HepG2 (cell line): ENCODE results near the gene SERAC1. TPM values are rescaled to one million over a fixed set of nuclear protein-coding genes. Genes with fewer than 3 reads are reported as not detected.

Experiments used
- DZIP1 ChIP-seq: sonication (generic); formaldehyde crosslinking; IDR thresholded peaks from 2 replicates; pipeline ENCODE4 v1.5.0; 2020; ENCODE audit warnings: mild to moderate bottlenecking, missing genetic modification reagents
- ISX ChIP-seq: sonication (generic); formaldehyde crosslinking; conservative IDR thresholded peaks from 2 replicates; pipeline ENCODE4 v1.5.0; 2020; ENCODE audit warnings: missing genetic modification reagents
- MTF1 ChIP-seq: sonication (generic); formaldehyde crosslinking; IDR thresholded peaks from 2 replicates; pipeline ENCODE4 v1.5.0; 2020; ENCODE audit warnings: missing genetic modification reagents
- PHF20 ChIP-seq: sonication (generic); formaldehyde crosslinking; IDR thresholded peaks from 2 replicates; pipeline ENCODE4 v1.5.0; 2020; ENCODE audit warnings: mild to moderate bottlenecking, missing genetic modification reagents
- SIX1 ChIP-seq: sonication (generic); formaldehyde crosslinking; IDR thresholded peaks from 2 replicates; pipeline ENCODE4 v1.4.0; 2020; ENCODE audit warnings: missing genetic modification reagents, borderline replicate concordance
- ZBTB4 ChIP-seq: sonication (generic); formaldehyde crosslinking; IDR thresholded peaks from 2 replicates; pipeline ENCODE4 v1.4.0; 2020; ENCODE audit warnings: missing genetic modification reagents, mild to moderate bottlenecking, borderline replicate concordance
- ZFP36L2 ChIP-seq: sonication (generic); formaldehyde crosslinking; IDR thresholded peaks from 2 replicates; pipeline ENCODE4 v1.4.0; 2020; ENCODE audit warnings: missing genetic modification reagents
- ZFP82 ChIP-seq: sonication (generic); formaldehyde crosslinking; IDR thresholded peaks from 2 replicates; pipeline ENCODE4 v1.5.1; 2020; ENCODE audit warnings: mild to moderate bottlenecking, missing genetic modification reagents, borderline replicate concordance
- ZHX1 ChIP-seq: sonication (generic); formaldehyde crosslinking; IDR thresholded peaks from 2 replicates; pipeline ENCODE4 v1.8.1; 2022; ENCODE audit warnings: low read depth, mild to moderate bottlenecking, missing genetic modification reagents
- polyA plus RNA-seq, 8 experiments: library from polyadenylated mRNA; depleted of rRNA in 3 of 8; stranded (reverse) in 7 of 8; unstranded in 1 of 8; fragments of >200 nt; fragmentation: Illumina TruSeq in 4 of 8; extraction: Trizol in 4 of 8; gene quantifications; 2 replicates each; pipeline versions ENCODE4 v1.2.1 to v1.2.3, GENCODE V29; 2011 to 2016; ENCODE audit warnings: low read depth in 4 of 8, missing spikeins in 1 of 8, mixed read lengths in 1 of 8; ENCODE audit not compliant: insufficient read depth in 1 of 8
- total RNA-seq, 5 experiments: library from RNA; depleted of rRNA; stranded (reverse); fragments of >200 nt; fragmentation: Illumina TruSeq; extraction: Trizol; gene quantifications; 2 replicates each; pipeline ENCODE4 v1.2.3, GENCODE V29; 2016; ENCODE audit warnings: low read depth in 1 of 5
- TF ChIP-seq, protein P1 (sequence below): IDR thresholded peaks from 2 replicates; pipeline ENCODE4 v1.6.1; 2016; ENCODE audit warnings: control low read depth
- TF ChIP-seq, protein P2 (sequence below): sonication (generic); formaldehyde crosslinking; IDR thresholded peaks from 2 replicates; pipeline ENCODE4 v1.4.0; 2020; ENCODE audit warnings: missing genetic modification reagents
- TF ChIP-seq, protein P3 (sequence below): IDR thresholded peaks from 2 replicates; pipeline ENCODE4 v1.6.1; 2016; ENCODE audit warnings: missing compliant biosample characterization, missing genetic modification reagents, borderline replicate concordance
- TF ChIP-seq, protein P4 (sequence below): sonication (generic); formaldehyde crosslinking; IDR thresholded peaks from 2 replicates; pipeline ENCODE4 v1.8.0; 2022; ENCODE audit warnings: mild to moderate bottlenecking, missing genetic modification reagents; ENCODE audit not compliant: insufficient replicate concordance

The SERAC1 gene
- total and polyA plus RNA-seq, 2 of the 13 experiments (the other 11 are each of a cell fraction or from before 2014, with no cell fraction given), result 4.5 to 8.1 TPM

- TF ChIP-seq ISX (no peak), DZIP1 (CRISPR knock-in tag) (no peak; the same call in 1 of the 2 replicates), PHF20 (CRISPR knock-in tag) (no peak), ZBTB4 (CRISPR knock-in tag) (no peak), MTF1 (CRISPR knock-in tag) (no peak), SIX1 (CRISPR knock-in tag) (no peak), ZFP36L2 (no peak), ZFP82 (CRISPR knock-in tag) (0 out of 2 replicates have a peak, but pooled peaks have one; percentile 11), ZHX1 (CRISPR knock-in tag) (no peak)
- TF ChIP-seq, protein P1, sequence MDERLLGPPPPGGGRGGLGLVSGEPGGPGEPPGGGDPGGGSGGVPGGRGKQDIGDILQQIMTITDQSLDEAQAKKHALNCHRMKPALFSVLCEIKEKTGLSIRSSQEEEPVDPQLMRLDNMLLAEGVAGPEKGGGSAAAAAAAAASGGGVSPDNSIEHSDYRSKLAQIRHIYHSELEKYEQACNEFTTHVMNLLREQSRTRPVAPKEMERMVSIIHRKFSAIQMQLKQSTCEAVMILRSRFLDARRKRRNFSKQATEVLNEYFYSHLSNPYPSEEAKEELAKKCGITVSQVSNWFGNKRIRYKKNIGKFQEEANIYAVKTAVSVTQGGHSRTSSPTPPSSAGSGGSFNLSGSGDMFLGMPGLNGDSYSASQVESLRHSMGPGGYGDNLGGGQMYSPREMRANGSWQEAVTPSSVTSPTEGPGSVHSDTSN (CRISPR knock-in tag), result no peak
- TF ChIP-seq, protein P2, sequence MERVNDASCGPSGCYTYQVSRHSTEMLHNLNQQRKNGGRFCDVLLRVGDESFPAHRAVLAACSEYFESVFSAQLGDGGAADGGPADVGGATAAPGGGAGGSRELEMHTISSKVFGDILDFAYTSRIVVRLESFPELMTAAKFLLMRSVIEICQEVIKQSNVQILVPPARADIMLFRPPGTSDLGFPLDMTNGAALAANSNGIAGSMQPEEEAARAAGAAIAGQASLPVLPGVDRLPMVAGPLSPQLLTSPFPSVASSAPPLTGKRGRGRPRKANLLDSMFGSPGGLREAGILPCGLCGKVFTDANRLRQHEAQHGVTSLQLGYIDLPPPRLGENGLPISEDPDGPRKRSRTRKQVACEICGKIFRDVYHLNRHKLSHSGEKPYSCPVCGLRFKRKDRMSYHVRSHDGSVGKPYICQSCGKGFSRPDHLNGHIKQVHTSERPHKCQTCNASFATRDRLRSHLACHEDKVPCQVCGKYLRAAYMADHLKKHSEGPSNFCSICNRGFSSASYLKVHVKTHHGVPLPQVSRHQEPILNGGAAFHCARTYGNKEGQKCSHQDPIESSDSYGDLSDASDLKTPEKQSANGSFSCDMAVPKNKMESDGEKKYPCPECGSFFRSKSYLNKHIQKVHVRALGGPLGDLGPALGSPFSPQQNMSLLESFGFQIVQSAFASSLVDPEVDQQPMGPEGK, result no peak
- TF ChIP-seq, protein P3, sequence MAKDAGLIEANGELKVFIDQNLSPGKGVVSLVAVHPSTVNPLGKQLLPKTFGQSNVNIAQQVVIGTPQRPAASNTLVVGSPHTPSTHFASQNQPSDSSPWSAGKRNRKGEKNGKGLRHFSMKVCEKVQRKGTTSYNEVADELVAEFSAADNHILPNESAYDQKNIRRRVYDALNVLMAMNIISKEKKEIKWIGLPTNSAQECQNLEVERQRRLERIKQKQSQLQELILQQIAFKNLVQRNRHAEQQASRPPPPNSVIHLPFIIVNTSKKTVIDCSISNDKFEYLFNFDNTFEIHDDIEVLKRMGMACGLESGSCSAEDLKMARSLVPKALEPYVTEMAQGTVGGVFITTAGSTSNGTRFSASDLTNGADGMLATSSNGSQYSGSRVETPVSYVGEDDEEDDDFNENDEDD, result no peak
- TF ChIP-seq, protein P4, sequence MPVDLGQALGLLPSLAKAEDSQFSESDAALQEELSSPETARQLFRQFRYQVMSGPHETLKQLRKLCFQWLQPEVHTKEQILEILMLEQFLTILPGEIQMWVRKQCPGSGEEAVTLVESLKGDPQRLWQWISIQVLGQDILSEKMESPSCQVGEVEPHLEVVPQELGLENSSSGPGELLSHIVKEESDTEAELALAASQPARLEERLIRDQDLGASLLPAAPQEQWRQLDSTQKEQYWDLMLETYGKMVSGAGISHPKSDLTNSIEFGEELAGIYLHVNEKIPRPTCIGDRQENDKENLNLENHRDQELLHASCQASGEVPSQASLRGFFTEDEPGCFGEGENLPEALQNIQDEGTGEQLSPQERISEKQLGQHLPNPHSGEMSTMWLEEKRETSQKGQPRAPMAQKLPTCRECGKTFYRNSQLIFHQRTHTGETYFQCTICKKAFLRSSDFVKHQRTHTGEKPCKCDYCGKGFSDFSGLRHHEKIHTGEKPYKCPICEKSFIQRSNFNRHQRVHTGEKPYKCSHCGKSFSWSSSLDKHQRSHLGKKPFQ (CRISPR knock-in tag), result peak; percentile 21
Measured at GRCh38 chr6:158168040-158168289, at the start of gene SERAC1 (continued).
